NB4 (cell line): ENCODE results near the gene PLXNA2.

Experiments used
- DNase-seq: peaks from one replicate; pipeline ENCODE4 v3.0.0; 2010; ENCODE audit warnings: low read depth
- H3K4me3 ChIP-seq: one replicate; pipeline ENCODE4 v1.5.1; 2011; ENCODE audit warnings: mild to moderate bottlenecking, low read depth, low read length, moderate library complexity
- MYC ChIP-seq: IDR thresholded peaks from 2 replicates; pipeline ENCODE4 v1.6.1; 2011; ENCODE audit warnings: low read depth, low read length
- POLR2A ChIP-seq: IDR thresholded peaks from 2 replicates; pipeline ENCODE4 v1.6.1; 2011; ENCODE audit warnings: mild to moderate bottlenecking; ENCODE audit not compliant: insufficient read length; ENCODE audit errors: extremely low read depth
- TF ChIP-seq, protein P1 (sequence below): IDR thresholded peaks from 2 replicates; pipeline ENCODE4 v1.6.1; 2011; ENCODE audit warnings: low read depth, low read length
- TF ChIP-seq, protein P2 (sequence below): IDR thresholded peaks from one replicate; pipeline ENCODE4 v1.5.1; 2012; ENCODE audit warnings: low read depth, low read length

The PLXNA2 gene

DNA sequence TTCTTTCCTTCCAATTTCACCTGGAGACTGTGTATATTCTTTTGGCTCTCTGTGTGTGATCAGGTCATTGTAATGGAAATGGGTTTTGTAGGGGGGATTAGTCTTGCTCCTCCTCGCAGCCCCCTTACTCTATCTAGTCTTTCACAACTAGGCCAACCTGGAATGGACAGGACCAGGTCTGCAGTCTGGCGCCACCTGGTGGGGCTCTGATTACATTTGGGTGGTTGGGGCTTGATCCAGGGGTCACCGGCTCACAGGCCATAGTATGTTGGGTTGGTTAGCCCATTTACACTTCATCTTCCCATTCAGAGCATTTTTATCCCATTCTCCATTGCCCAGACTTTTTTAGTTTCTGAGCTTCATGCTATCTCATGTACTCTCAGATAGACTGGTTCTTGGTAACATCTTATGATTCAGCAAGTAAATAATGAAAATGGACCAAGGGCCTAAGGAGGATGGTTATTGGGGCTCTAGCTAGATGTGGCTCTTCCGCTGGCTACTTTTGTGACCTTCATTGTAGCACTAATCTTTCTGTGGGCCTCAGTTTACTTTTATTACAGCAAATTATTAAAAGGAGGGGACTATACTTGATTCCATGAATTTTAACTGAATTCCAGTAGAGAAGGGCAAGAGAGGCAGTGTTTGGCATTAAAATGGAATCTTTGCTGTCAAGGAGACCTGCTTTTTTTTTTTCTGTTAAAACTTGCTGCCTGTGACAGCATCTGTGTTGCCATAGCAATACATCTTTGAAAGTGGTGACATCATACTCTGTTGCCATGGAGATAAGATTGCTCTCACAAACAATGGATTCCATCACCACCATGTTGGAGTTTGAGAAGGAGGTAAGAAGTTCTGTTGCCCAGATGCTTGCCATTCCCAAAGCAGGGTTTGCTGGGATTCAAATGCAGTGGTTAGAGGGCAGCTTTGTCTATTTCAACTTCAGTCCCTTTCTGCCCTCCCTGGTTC is 150.1 kb downstream of the PLXNA2 start:
- TF ChIP-seq, protein P1, sequence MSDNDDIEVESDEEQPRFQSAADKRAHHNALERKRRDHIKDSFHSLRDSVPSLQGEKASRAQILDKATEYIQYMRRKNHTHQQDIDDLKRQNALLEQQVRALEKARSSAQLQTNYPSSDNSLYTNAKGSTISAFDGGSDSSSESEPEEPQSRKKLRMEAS, result no peak
- TF ChIP-seq MYC, result no peak
- no peak for TF ChIP-seq POLR2A
- TF ChIP-seq, protein P2, sequence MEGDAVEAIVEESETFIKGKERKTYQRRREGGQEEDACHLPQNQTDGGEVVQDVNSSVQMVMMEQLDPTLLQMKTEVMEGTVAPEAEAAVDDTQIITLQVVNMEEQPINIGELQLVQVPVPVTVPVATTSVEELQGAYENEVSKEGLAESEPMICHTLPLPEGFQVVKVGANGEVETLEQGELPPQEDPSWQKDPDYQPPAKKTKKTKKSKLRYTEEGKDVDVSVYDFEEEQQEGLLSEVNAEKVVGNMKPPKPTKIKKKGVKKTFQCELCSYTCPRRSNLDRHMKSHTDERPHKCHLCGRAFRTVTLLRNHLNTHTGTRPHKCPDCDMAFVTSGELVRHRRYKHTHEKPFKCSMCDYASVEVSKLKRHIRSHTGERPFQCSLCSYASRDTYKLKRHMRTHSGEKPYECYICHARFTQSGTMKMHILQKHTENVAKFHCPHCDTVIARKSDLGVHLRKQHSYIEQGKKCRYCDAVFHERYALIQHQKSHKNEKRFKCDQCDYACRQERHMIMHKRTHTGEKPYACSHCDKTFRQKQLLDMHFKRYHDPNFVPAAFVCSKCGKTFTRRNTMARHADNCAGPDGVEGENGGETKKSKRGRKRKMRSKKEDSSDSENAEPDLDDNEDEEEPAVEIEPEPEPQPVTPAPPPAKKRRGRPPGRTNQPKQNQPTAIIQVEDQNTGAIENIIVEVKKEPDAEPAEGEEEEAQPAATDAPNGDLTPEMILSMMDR, result peak; percentile 81
- DNase-seq, result peak; percentile 54
- no peak overlapping the region for H3K4me3 ChIP-seq

DNA sequence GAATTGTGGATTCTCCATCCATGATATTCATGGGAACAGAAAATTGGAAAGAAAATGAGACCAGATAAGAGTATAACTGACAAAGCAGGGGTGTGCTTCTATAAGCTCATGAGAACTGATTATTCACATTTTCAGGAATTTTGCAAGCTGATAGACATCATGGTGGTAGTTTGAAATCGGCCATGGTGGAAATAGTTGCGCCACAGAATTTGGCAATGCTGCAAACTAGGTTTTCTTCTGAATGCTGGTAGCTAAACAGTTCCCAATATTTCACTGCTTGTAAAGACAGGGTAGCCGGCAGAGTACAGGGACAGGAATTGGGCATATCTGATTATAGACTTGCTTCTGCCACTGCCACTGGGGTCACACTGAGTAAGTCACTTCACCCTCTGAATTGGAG is 151.1 kb downstream of the PLXNA2 start:
- DNase-seq, result no peak
- no peak for TF ChIP-seq POLR2A
- no peak overlapping the region for H3K4me3 ChIP-seq

DNA sequence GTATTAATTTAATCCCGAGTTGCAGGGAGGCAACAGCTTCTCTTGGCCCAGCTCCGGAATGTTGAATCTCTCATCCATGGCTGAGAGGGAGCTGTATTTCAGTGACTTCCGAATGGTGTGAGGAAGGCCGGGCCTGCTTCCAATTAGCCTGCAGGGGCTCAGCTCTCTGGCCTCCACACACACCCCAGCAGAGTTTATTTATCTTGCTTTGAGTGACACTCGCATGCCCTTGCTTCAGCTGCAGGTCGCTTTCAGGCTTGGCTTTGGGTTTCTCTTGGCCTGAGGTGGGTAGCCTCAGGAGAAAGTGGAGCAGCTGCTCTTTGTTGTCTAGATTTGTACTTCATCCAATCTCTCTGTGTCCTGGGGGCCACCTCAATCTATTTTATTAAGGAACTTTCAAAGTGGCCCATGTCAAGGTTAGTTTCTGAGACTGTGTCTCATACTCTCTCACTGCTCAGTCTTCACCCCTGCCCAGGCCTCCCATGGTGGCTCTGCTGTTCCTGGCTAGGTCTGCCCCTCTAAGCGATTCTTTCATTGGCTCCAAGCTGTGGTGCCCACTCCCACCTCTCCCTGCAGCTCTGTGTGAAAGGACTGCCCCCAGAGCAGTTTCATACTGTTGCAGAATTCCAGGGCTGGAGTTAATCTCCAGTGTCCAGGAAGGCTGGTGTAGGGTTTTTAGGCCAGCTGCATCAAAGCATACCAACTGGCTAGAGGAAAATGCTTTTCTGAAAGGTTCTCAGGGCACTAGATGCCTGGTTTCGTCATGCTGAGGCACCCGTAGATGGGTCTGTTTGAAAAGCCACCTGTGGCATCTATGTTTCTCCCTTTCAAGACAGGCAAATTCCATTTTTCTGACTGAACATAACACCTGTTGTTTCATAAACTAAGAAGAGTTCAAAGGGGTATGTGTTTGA is 153.5 kb downstream of the PLXNA2 start:
- H3K4me3 ChIP-seq, result no peak overlapping the region
- no peak for DNase-seq
- TF ChIP-seq, protein P2, result no peak
- TF ChIP-seq, protein P1, result no peak
- no peak for TF ChIP-seq MYC
- no peak for TF ChIP-seq POLR2A

DNA sequence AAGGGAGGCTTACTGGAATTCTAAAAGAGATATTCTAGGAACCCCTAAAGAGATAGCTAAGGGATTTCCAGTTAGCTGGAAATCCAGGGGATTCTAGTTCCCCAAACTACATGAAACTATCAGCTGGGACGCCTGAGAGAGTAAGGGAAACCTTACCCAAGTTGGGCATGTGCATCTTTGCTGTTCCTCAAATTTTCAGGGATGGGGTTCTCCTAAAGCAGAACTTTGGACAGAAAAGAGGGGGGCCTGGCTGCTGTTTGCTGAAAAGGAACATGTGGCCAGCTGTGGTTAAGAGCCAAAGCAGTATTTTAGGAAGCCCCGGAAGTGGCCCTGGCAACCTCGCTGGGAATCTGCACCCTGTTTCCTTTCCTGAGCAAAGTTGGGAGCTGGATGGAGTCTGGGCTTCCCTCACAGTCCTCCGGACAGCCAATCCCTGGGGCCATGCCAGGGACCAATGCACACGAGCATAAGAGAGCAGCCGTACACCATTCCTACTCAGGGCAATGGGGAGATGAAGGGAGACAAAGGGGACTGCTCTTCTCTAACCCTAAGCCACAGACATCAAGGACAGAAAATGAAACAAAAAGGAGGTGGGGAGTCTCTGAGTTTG is 154.3 kb downstream of the PLXNA2 start:
- DNase-seq, result no peak
- TF ChIP-seq, protein P2, result no peak
- TF ChIP-seq MYC, result no peak
- TF ChIP-seq, protein P1, result no peak
- no peak for TF ChIP-seq POLR2A
- no peak overlapping the region for H3K4me3 ChIP-seq

DNA sequence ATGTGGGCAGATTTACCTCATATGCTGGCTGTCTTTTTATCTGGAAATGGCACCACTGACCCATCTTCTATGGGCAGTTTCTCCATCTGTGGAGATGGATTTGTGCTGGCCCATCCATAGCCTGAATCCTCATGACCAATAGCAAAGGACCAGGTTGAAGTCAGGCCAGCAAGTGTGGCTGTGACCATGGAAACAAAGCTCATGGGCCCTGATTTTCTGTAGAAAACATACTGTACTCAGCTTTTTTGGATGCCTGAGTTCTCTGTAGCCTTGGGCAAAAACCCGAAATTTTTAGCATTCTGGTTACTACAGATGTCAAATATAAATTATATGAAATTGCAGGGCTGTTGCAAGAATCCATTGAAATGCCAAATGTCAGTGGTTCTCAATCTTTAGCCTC is 155.0 kb downstream of the PLXNA2 start:
- TF ChIP-seq, protein P2, result no peak
- TF ChIP-seq MYC, result no peak
- TF ChIP-seq POLR2A, result no peak
- no peak for DNase-seq
- H3K4me3 ChIP-seq, result no peak overlapping the region

DNA sequence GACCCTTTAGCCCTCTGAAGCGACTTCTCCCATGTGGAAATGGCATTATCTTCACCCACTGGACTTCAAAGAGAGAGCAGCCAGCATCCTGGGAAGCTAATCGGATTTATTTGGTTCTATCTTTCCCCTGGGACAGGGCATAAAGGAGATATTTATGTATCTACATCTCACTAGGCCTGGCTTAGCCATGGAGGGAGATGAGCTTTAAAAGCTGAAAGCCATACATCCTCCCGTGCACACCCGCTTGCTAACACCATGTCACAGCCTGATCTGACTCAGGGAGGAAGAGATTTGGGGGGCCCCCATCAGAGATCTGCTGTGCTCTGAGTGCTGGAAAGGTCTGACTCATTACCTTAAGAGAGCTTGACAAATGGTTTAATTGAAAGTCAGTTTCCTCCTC is 155.9 kb downstream of the PLXNA2 start:
- no peak for DNase-seq
- TF ChIP-seq, protein P1, result no peak
- TF ChIP-seq POLR2A (no peak), MYC (no peak)
- TF ChIP-seq, protein P2, result no peak
- no peak overlapping the region for H3K4me3 ChIP-seq
